NB4 (cell line): ENCODE measurements around the gene TUBE1.

Experiments
- POLR2A ChIP-seq: IDR thresholded peaks from 2 replicates; pipeline ENCODE4 v1.6.1; 2011; ENCODE audit warnings: mild to moderate bottlenecking; ENCODE audit not compliant: insufficient read length; ENCODE audit errors: extremely low read depth
- TF ChIP-seq, protein P1 (sequence below): IDR thresholded peaks from one replicate; pipeline ENCODE4 v1.5.1; 2012; ENCODE audit warnings: low read depth, low read length

DNA sequence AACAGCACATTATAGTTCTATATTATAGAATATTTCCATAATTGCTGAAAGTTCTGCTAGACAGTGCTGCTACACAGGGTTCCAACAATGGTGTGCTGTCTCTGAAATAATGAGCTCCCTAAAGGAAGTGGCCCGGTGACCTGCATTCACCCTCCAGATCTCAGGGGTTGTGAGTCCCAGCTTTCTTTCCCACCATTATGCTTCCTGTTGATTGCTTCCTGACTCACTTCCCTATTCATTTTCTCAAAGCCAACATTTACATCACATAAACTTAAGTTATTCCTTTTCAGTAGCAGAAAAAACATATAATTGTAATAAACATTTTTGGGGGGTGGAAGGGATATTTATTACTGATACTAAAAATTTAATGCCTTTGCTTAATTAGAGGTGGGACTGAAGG, 46.3 kb downstream of the TUBE1 start:
- TF ChIP-seq, protein P1, sequence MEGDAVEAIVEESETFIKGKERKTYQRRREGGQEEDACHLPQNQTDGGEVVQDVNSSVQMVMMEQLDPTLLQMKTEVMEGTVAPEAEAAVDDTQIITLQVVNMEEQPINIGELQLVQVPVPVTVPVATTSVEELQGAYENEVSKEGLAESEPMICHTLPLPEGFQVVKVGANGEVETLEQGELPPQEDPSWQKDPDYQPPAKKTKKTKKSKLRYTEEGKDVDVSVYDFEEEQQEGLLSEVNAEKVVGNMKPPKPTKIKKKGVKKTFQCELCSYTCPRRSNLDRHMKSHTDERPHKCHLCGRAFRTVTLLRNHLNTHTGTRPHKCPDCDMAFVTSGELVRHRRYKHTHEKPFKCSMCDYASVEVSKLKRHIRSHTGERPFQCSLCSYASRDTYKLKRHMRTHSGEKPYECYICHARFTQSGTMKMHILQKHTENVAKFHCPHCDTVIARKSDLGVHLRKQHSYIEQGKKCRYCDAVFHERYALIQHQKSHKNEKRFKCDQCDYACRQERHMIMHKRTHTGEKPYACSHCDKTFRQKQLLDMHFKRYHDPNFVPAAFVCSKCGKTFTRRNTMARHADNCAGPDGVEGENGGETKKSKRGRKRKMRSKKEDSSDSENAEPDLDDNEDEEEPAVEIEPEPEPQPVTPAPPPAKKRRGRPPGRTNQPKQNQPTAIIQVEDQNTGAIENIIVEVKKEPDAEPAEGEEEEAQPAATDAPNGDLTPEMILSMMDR, result no peak
- TF ChIP-seq POLR2A, result no peak
